ENCODE results near the gene EPS15. TPM values are rescaled to one million over a fixed set of nuclear protein-coding genes. Genes with fewer than 3 reads are reported as not detected.
A peak's percentile ranks its signal among the peaks of the same experiment; 100 is the strongest.

Gene EPS15
- total RNA-seq, 1 experiment from 2014 or later: 26.3 TPM

GRCh38 chr1:51417496-51418383 lies 101.3 kb downstream of the EPS15 start:
- CTCF ChIA-PET: no interaction called here
- ATAC-seq: no peak
- Histone ChIP-seq H3K4me1 (ENCODE audit: insufficient read depth, low read length) (no peaks in the 10 kb centered on the region), H3K27me3 (ENCODE audit: low read length) (no peaks in the 10 kb centered on the region), H3K4me3 (ENCODE audit: low read length) (no peak overlapping the region), H3K9me2 (replicated peaks; ENCODE audit: low read length) (no peaks in the 10 kb centered on the region), H3K27ac (ENCODE audit: low read length) (no peak overlapping the region), H3K36me3 (ENCODE audit: low read depth, low read length) (peaks cover 9% of the 10 kb centered on the region; the same call in 1 of the 2 replicates), H2AFZ (ENCODE audit: low read length) (no peak overlapping the region), H3K79me2 (ENCODE audit: low read length) (no peaks in the 10 kb centered on the region), H3K9ac (ENCODE audit: low read length) (no peak overlapping the region), H3K9me3 (ENCODE audit: low read length) (no peaks in the 10 kb centered on the region), H3K4me2 (ENCODE audit: low read length) (no peak overlapping the region), H3F3A (ENCODE audit: low read length, unreplicated experiment) (no peaks in the 10 kb centered on the region), H4K20me1 (ENCODE audit: low read length) (no peaks in the 10 kb centered on the region)
- intact Hi-C loops (cut with micrococcal nuclease): no loop called here
- POLR2A ChIA-PET (ENCODE audit: unreplicated experiment): interaction anchor here (0.6 kb wide), 2 partner anchors 138 to 398 kb away, joined by 3 to 8 read pairs; no protein-coding TSS in a partner anchor
- no peak for DNase-seq
- TF ChIP-seq CTCF (conservative IDR thresholded peaks at IDR 0.05; ENCODE audit: low read depth, low read length) (0 out of 2 replicates have a peak, but pooled peaks have one; percentile 22), EZH2phosphoT487 (IDR thresholded peaks at IDR 0.05; ENCODE audit: borderline replicate concordance, low read length) (no peak)
- no TSS peak for BruUV-seq (replicated peaks)

- TF ChIP-seq EZH2phosphoT487 (IDR thresholded peaks at IDR 0.05; ENCODE audit: borderline replicate concordance, low read length) (no peak), CTCF (conservative IDR thresholded peaks at IDR 0.05; ENCODE audit: low read depth, low read length) (no peak), EZH2 (IDR thresholded peaks at IDR 0.05; ENCODE audit: low read length, unreplicated experiment) (no peak)
- Histone ChIP-seq H3K36me3 (ENCODE audit: low read depth, low read length) (peaks cover 9% of the 10 kb centered on the region; the same call in 1 of the 2 replicates), H3K9me2 (replicated peaks; ENCODE audit: low read length) (no peaks in the 10 kb centered on the region), H3K4me3 (ENCODE audit: low read length) (no peak overlapping the region), H3K9ac (ENCODE audit: low read length) (no peak overlapping the region), H3K9me3 (ENCODE audit: low read length) (no peaks in the 10 kb centered on the region), H3K4me2 (ENCODE audit: low read length) (no peak overlapping the region), H4K20me1 (ENCODE audit: low read length) (no peaks in the 10 kb centered on the region), H3F3A (ENCODE audit: low read length, unreplicated experiment) (no peaks in the 10 kb centered on the region), H3K27ac (ENCODE audit: low read length) (no peak overlapping the region), H3K27me3 (ENCODE audit: low read length) (no peaks in the 10 kb centered on the region), H3K4me1 (ENCODE audit: insufficient read depth, low read length) (no peaks in the 10 kb centered on the region), H3K79me2 (ENCODE audit: low read length) (no peaks in the 10 kb centered on the region), H2AFZ (ENCODE audit: low read length) (no peak overlapping the region)
- intact Hi-C loops (cut with micrococcal nuclease): no loop called here
- BruUV-seq (replicated peaks): no TSS peak
- ATAC-seq: no peak
- ChIA-PET POLR2A (ENCODE audit: unreplicated experiment) (interaction anchor here (0.6 kb wide), 1 partner anchor 399 kb away, joined by 3 read pairs; no protein-coding TSS in a partner anchor), CTCF (no interaction called here)
- no peak for DNase-seq
Observed at GRCh38 chr1:51416910-51417309, 102.2 kb downstream of the EPS15 start.

- CTCF ChIA-PET: no interaction called here
- no peaks in the 10 kb centered on the region for H4K20me1 ChIP-seq (ENCODE audit: low read length)
Observed at GRCh38 chr1:51415963-51416362, 103.1 kb downstream of the EPS15 start.

More at GRCh38 chr1:51415963-51416362, 103.1 kb downstream of the EPS15 start:
- Histone ChIP-seq H3K79me2 (ENCODE audit: low read length) (no peaks in the 10 kb centered on the region), H3K36me3 (ENCODE audit: low read depth, low read length) (peaks cover 5% of the 10 kb centered on the region; the same call in 1 of the 2 replicates), H3K4me1 (ENCODE audit: insufficient read depth, low read length) (no peaks in the 10 kb centered on the region), H3F3A (ENCODE audit: low read length, unreplicated experiment) (no peaks in the 10 kb centered on the region), H3K9me3 (ENCODE audit: low read length) (no peaks in the 10 kb centered on the region), H3K9me2 (replicated peaks; ENCODE audit: low read length) (no peaks in the 10 kb centered on the region), H3K27me3 (ENCODE audit: low read length) (no peaks in the 10 kb centered on the region), H3K4me2 (ENCODE audit: low read length) (no peak overlapping the region), H3K9ac (ENCODE audit: low read length) (no peak overlapping the region), H2AFZ (ENCODE audit: low read length) (no peak overlapping the region), H3K4me3 (ENCODE audit: low read length) (no peak overlapping the region), H3K27ac (ENCODE audit: low read length) (no peak overlapping the region)
- no peak for ATAC-seq
- no TSS peak for BruUV-seq (replicated peaks)
- intact Hi-C loops (cut with micrococcal nuclease): no loop called here
- TF ChIP-seq EZH2phosphoT487 (IDR thresholded peaks at IDR 0.05; ENCODE audit: borderline replicate concordance, low read length): no peak
- TF ChIP-seq EZH2 (IDR thresholded peaks at IDR 0.05; ENCODE audit: low read length, unreplicated experiment): no peak
- no peak for TF ChIP-seq CTCF (conservative IDR thresholded peaks at IDR 0.05; ENCODE audit: low read depth, low read length)
- no peak for DNase-seq
- POLR2A ChIA-PET (ENCODE audit: unreplicated experiment): no interaction called here
